ENCODE data around the gene C17orf50. TPM values are rescaled to one million over a fixed set of nuclear protein-coding genes. Genes with fewer than 3 reads are reported as not detected.

The C17orf50 gene
- total and polyA plus RNA-seq, 5 donors from 2014 or later = not detected

GRCh38 chr17:35796942-35797341 is 36.3 kb downstream of the C17orf50 start:
- Histone ChIP-seq H3K4me1 (ENCODE audit: control insufficient read depth, insufficient read depth, low read length, poor library complexity, severe bottlenecking) (peaks cover 13% of the 10 kb centered on the region), H3K27ac (ENCODE audit: insufficient read depth, low read length, poor library complexity, severe bottlenecking) (no peak overlapping the region), H3K27me3 (ENCODE audit: control insufficient read depth, insufficient read depth, low read length) (peaks cover 33% of the 10 kb centered on the region), H3K4me3 (ENCODE audit: low read depth, low read length) (no peak overlapping the region), H3K9me3 (ENCODE audit: control insufficient read depth in 2 of 2, low read length in 2 of 2) (no peaks in the 10 kb centered on the region), H3K36me3 (ENCODE audit: control insufficient read depth, insufficient read depth, low read length) (no peaks in the 10 kb centered on the region)
- peaks cover 0 to 5% (median 0%) of the 10 kb centered on the region in 7 donors for H3K9me3 Mint-ChIP-seq
- H3K4me3 Mint-ChIP-seq = peak overlapping the region in 1 of 4 donors; percentile 48
- no peak for ATAC-seq (ENCODE audit: low read depth in 2 of 2)
- H3K4me1 Mint-ChIP-seq = peaks cover 0 to 29% (median 2%) of the 10 kb centered on the region in 4 donors
- no peak overlapping the region for H3K27ac Mint-ChIP-seq
- DNase-seq = no peak
- H3K27me3 Mint-ChIP-seq = peaks cover 67% of the 10 kb centered on the region
- no peaks in the 10 kb centered on the region for H3K36me3 Mint-ChIP-seq

GRCh38 chr17:35797370-35797769 is 36.7 kb downstream of the C17orf50 start:
- no peaks in the 10 kb centered on the region for H3K36me3 ChIP-seq (ENCODE audit: control insufficient read depth, insufficient read depth, low read length)
- DNase-seq = no peak
- peak overlapping the region in 2 of 4 donors; percentile 15 to 48 for H3K4me3 Mint-ChIP-seq
- no peak for ATAC-seq (ENCODE audit: low read depth in 2 of 2)
- no peaks in the 10 kb centered on the region for H3K36me3 Mint-ChIP-seq
- H3K4me1 ChIP-seq (ENCODE audit: control insufficient read depth, insufficient read depth, low read length, poor library complexity, severe bottlenecking) = peaks cover 13% of the 10 kb centered on the region
- no peak overlapping the region for H3K27ac ChIP-seq (ENCODE audit: insufficient read depth, low read length, poor library complexity, severe bottlenecking)
- peaks cover 0 to 30% (median 2%) of the 10 kb centered on the region in 4 donors for H3K4me1 Mint-ChIP-seq
- no peak overlapping the region for H3K4me3 ChIP-seq (ENCODE audit: low read depth, low read length)
- H3K9me3 ChIP-seq (ENCODE audit: control insufficient read depth in 2 of 2, low read length in 2 of 2) = no peaks in the 10 kb centered on the region
- H3K27ac Mint-ChIP-seq = peak overlapping the region in 1 of 3 donors; percentile 38
- H3K9me3 Mint-ChIP-seq = peaks cover 0 to 1% (median 0%) of the 10 kb centered on the region in 7 donors
- H3K27me3 Mint-ChIP-seq = peaks cover 63% of the 10 kb centered on the region
- peaks cover 33% of the 10 kb centered on the region for H3K27me3 ChIP-seq (ENCODE audit: control insufficient read depth, insufficient read depth, low read length)

GRCh38 chr17:35797918-35798317 is 37.2 kb downstream of the C17orf50 start:
- H3K36me3 Mint-ChIP-seq = no peaks in the 10 kb centered on the region
- H3K27ac ChIP-seq (ENCODE audit: insufficient read depth, low read length, poor library complexity, severe bottlenecking) = no peak overlapping the region
- H3K27ac Mint-ChIP-seq = no peak overlapping the region
- peaks cover 13% of the 10 kb centered on the region for H3K4me1 ChIP-seq (ENCODE audit: control insufficient read depth, insufficient read depth, low read length, poor library complexity, severe bottlenecking)
- peak overlapping the region in 1 of 4 donors; percentile 38 for H3K4me3 Mint-ChIP-seq
- peaks cover 0 to 1% (median 0%) of the 10 kb centered on the region in 7 donors for H3K9me3 Mint-ChIP-seq
- no peaks in the 10 kb centered on the region for H3K36me3 ChIP-seq (ENCODE audit: control insufficient read depth, insufficient read depth, low read length)
- H3K9me3 ChIP-seq (ENCODE audit: control insufficient read depth in 2 of 2, low read length in 2 of 2) = no peaks in the 10 kb centered on the region
- H3K27me3 ChIP-seq (ENCODE audit: control insufficient read depth, insufficient read depth, low read length) = peaks cover 29% of the 10 kb centered on the region
- H3K4me3 ChIP-seq (ENCODE audit: low read depth, low read length) = no peak overlapping the region
- H3K27me3 Mint-ChIP-seq = peaks cover 57% of the 10 kb centered on the region
- peaks cover 0 to 30% (median 2%) of the 10 kb centered on the region in 4 donors for H3K4me1 Mint-ChIP-seq
- ATAC-seq (ENCODE audit: low read depth in 2 of 2) = no peak
- DNase-seq = no peak

GRCh38 chr17:35799942-35800341 is 39.3 kb downstream of the C17orf50 start:
- no peaks in the 10 kb centered on the region for H3K36me3 ChIP-seq (ENCODE audit: control insufficient read depth, insufficient read depth, low read length)
- ATAC-seq (ENCODE audit: low read depth in 2 of 2) (no peak), DNase-seq (no peak)
- H3K4me3 ChIP-seq (ENCODE audit: low read depth, low read length) = no peak overlapping the region
- H3K4me1 ChIP-seq (ENCODE audit: control insufficient read depth, insufficient read depth, low read length, poor library complexity, severe bottlenecking) = peaks cover 11% of the 10 kb centered on the region
- H3K4me3 Mint-ChIP-seq = peak overlapping the region in 2 of 4 donors; percentile 8 to 10
- H3K36me3 Mint-ChIP-seq = no peaks in the 10 kb centered on the region
- no peak overlapping the region for H3K27ac ChIP-seq (ENCODE audit: insufficient read depth, low read length, poor library complexity, severe bottlenecking)
- no peaks in the 10 kb centered on the region for H3K9me3 ChIP-seq (ENCODE audit: control insufficient read depth in 2 of 2, low read length in 2 of 2)
- H3K27me3 Mint-ChIP-seq = peaks cover 37% of the 10 kb centered on the region
- peak overlapping the region in 1 of 3 donors; percentile 60 for H3K27ac Mint-ChIP-seq
- peaks cover 0 to 28% (median 5%) of the 10 kb centered on the region in 4 donors for H3K4me1 Mint-ChIP-seq
- peaks cover 0 to 1% (median 0%) of the 10 kb centered on the region in 7 donors for H3K9me3 Mint-ChIP-seq
- H3K27me3 ChIP-seq (ENCODE audit: control insufficient read depth, insufficient read depth, low read length) = peaks cover 23% of the 10 kb centered on the region

- H3K27me3 ChIP-seq (ENCODE audit: control insufficient read depth, insufficient read depth, low read length) = peaks cover 15% of the 10 kb centered on the region
- no peak overlapping the region for H3K27ac ChIP-seq (ENCODE audit: insufficient read depth, low read length, poor library complexity, severe bottlenecking)
- DNase-seq (peak in 1 of 3 donors; percentile 56), ATAC-seq (ENCODE audit: low read depth in 2 of 2) (peak; percentile 17 to 30)
- Mint-ChIP-seq H3K27ac (peak overlapping the region; percentile 49 to 91 (median 77)), H3K9me3 (peaks cover 0 to 1% (median 0%) of the 10 kb centered on the region in 7 donors), H3K27me3 (peaks cover 27% of the 10 kb centered on the region), H3K4me1 (peaks cover 0 to 18% (median 4%) of the 10 kb centered on the region in 4 donors), H3K4me3 (peak overlapping the region in 1 of 4 donors; percentile 29), H3K36me3 (no peaks in the 10 kb centered on the region)
- H3K9me3 ChIP-seq (ENCODE audit: control insufficient read depth in 2 of 2, low read length in 2 of 2) = no peaks in the 10 kb centered on the region
- H3K4me1 ChIP-seq (ENCODE audit: control insufficient read depth, insufficient read depth, low read length, poor library complexity, severe bottlenecking) = peaks cover 3% of the 10 kb centered on the region
- H3K36me3 ChIP-seq (ENCODE audit: control insufficient read depth, insufficient read depth, low read length) = no peaks in the 10 kb centered on the region
- H3K4me3 ChIP-seq (ENCODE audit: low read depth, low read length) = no peak overlapping the region
These were observed 41.0 kb downstream of the C17orf50 start for GRCh38 chr17:35801583-35802224.

- Histone ChIP-seq H3K27me3 (ENCODE audit: control insufficient read depth, insufficient read depth, low read length) (no peaks in the 10 kb centered on the region), H3K36me3 (ENCODE audit: control insufficient read depth, insufficient read depth, low read length) (no peaks in the 10 kb centered on the region), H3K4me1 (ENCODE audit: control insufficient read depth, insufficient read depth, low read length, poor library complexity, severe bottlenecking) (peaks cover 12% of the 10 kb centered on the region), H3K9me3 (ENCODE audit: control insufficient read depth in 2 of 2, low read length in 2 of 2) (no peaks in the 10 kb centered on the region), H3K27ac (ENCODE audit: insufficient read depth, low read length, poor library complexity, severe bottlenecking) (no peak overlapping the region), H3K4me3 (ENCODE audit: low read depth, low read length) (no peak overlapping the region)
- Mint-ChIP-seq H3K27ac (no peak overlapping the region), H3K4me3 (peak overlapping the region in 1 of 4 donors; percentile 64), H3K36me3 (no peaks in the 10 kb centered on the region), H3K4me1 (peaks cover 0 to 39% (median 16%) of the 10 kb centered on the region in 4 donors), H3K9me3 (no peaks in the 10 kb centered on the region), H3K27me3 (peaks cover 5% of the 10 kb centered on the region)
- ATAC-seq (ENCODE audit: low read depth in 2 of 2) (peak; percentile 10 to 14), DNase-seq (peak in 2 of 3 donors; percentile 63 to 90)
These were observed 44.0 kb downstream of the C17orf50 start for GRCh38 chr17:35804658-35805192.

GRCh38 chr17:35807371-35808144 is 46.9 kb downstream of the C17orf50 start:
- Histone ChIP-seq H3K4me1 (ENCODE audit: control insufficient read depth, insufficient read depth, low read length, poor library complexity, severe bottlenecking) (peaks cover 37% of the 10 kb centered on the region), H3K27me3 (ENCODE audit: control insufficient read depth, insufficient read depth, low read length) (no peaks in the 10 kb centered on the region), H3K27ac (ENCODE audit: insufficient read depth, low read length, poor library complexity, severe bottlenecking) (peak overlapping the region; percentile 89), H3K36me3 (ENCODE audit: control insufficient read depth, insufficient read depth, low read length) (no peaks in the 10 kb centered on the region), H3K9me3 (ENCODE audit: control insufficient read depth in 2 of 2, low read length in 2 of 2) (no peaks in the 10 kb centered on the region), H3K4me3 (ENCODE audit: low read depth, low read length) (no peak overlapping the region)
- H3K27me3 Mint-ChIP-seq = no peaks in the 10 kb centered on the region
- ATAC-seq (ENCODE audit: low read depth in 2 of 2) (no peak), DNase-seq (no peak)
- H3K4me3 Mint-ChIP-seq = peak overlapping the region in 3 of 4 donors; percentile 35 to 89 (median 39)
- peak overlapping the region; percentile 38 to 98 (median 67) for H3K27ac Mint-ChIP-seq
- H3K9me3 Mint-ChIP-seq = no peaks in the 10 kb centered on the region
- no peaks in the 10 kb centered on the region for H3K36me3 Mint-ChIP-seq
- H3K4me1 Mint-ChIP-seq = peaks cover 10 to 53% (median 34%) of the 10 kb centered on the region in 4 donors
